Measurements from ENCODE around the gene FOXM1. TPM values are rescaled to one million over a fixed set of nuclear protein-coding genes. Genes with fewer than 3 reads are reported as not detected.

The FOXM1 gene
- total RNA-seq, 2 donors from 2014 or later = 2.2 TPM; not detected in 1

GRCh38 chr12:2841056-2841650 is 35.8 kb downstream of the FOXM1 start:
- H3K27ac ChIP-seq = no peak overlapping the region
- DNase-seq (ENCODE audit: low spot score) = no peak
- H3K9me3 ChIP-seq = no peaks in the 10 kb centered on the region
- H3K36me3 ChIP-seq = no peaks in the 10 kb centered on the region
- H3K4me3 ChIP-seq = no peak overlapping the region
- H3K27me3 ChIP-seq (replicated peaks; ENCODE audit: insufficient read depth) = no peaks in the 10 kb centered on the region
- no peak for ATAC-seq (ENCODE audit: insufficient number of reproducible peaks, low FRiP score, low read depth)
- no peak for TF ChIP-seq CTCF (IDR thresholded peaks at IDR 0.05)
- H3K4me1 ChIP-seq (ENCODE audit: control insufficient read depth in 1 of 2, low read depth in 2 of 2) = no peaks in the 10 kb centered on the region

- Histone ChIP-seq H3K4me1 (ENCODE audit: control insufficient read depth in 1 of 2, low read depth in 2 of 2) (peaks cover 0 to 22% of the 10 kb centered on the region in 2 donors), H3K4me3 (no peak overlapping the region), H3K36me3 (no peaks in the 10 kb centered on the region), H3K27ac (no peak overlapping the region), H3K27me3 (replicated peaks; ENCODE audit: insufficient read depth) (no peaks in the 10 kb centered on the region), H3K9me3 (no peaks in the 10 kb centered on the region)
- TF ChIP-seq CTCF (IDR thresholded peaks at IDR 0.05) = no peak
- ATAC-seq (ENCODE audit: insufficient number of reproducible peaks, low FRiP score, low read depth) (no peak), DNase-seq (ENCODE audit: low spot score) (no peak)
Observed at GRCh38 chr12:2836574-2836973, 40.4 kb downstream of the FOXM1 start.

GRCh38 chr12:2835691-2836403 is 41.1 kb downstream of the FOXM1 start:
- Histone ChIP-seq H3K27ac (no peak overlapping the region), H3K27me3 (replicated peaks; ENCODE audit: insufficient read depth) (no peaks in the 10 kb centered on the region)

GRCh38 chr12:2834581-2835491 is 42.1 kb downstream of the FOXM1 start, which contains the start of gene NRIP2:
NRIP2 (minus strand) TSS chr12:2835035; CDS start chr12:2834983, 52 bp downstream.
- Histone ChIP-seq H3K36me3 (no peaks in the 10 kb centered on the region), H3K4me1 (ENCODE audit: control insufficient read depth in 1 of 2, low read depth in 2 of 2) (peaks cover 0 to 22% of the 10 kb centered on the region in 2 donors), H3K27ac (peak within 1 kb of the TSS in 1 of 2 donors; percentile 15), H3K27me3 (replicated peaks; ENCODE audit: insufficient read depth) (no peaks in the 10 kb centered on the region), H3K4me3 (peak within 1 kb of the TSS; percentile 63), H3K9me3 (no peaks in the 10 kb centered on the region)
- DNase-seq (ENCODE audit: low spot score) (no peak), ATAC-seq (ENCODE audit: insufficient number of reproducible peaks, low FRiP score, low read depth) (no peak)
- TF ChIP-seq CTCF (IDR thresholded peaks at IDR 0.05) = no peak

More at GRCh38 chr12:2835691-2836403, 41.1 kb downstream of the FOXM1 start:
- no peak for TF ChIP-seq CTCF (IDR thresholded peaks at IDR 0.05)
- H3K4me3 ChIP-seq = no peak overlapping the region
- no peak for DNase-seq (ENCODE audit: low spot score)
- H3K4me1 ChIP-seq (ENCODE audit: control insufficient read depth in 1 of 2, low read depth in 2 of 2) = peaks cover 0 to 22% of the 10 kb centered on the region in 2 donors
- no peaks in the 10 kb centered on the region for H3K9me3 ChIP-seq
- ATAC-seq (ENCODE audit: insufficient number of reproducible peaks, low FRiP score, low read depth) = no peak
- no peaks in the 10 kb centered on the region for H3K36me3 ChIP-seq

- no peak overlapping the region for H3K27ac ChIP-seq
- no peak for TF ChIP-seq CTCF (IDR thresholded peaks at IDR 0.05)
- peaks cover 0 to 22% of the 10 kb centered on the region in 2 donors for H3K4me1 ChIP-seq (ENCODE audit: control insufficient read depth in 1 of 2, low read depth in 2 of 2)
- H3K36me3 ChIP-seq = no peaks in the 10 kb centered on the region
- no peaks in the 10 kb centered on the region for H3K27me3 ChIP-seq (replicated peaks; ENCODE audit: insufficient read depth)
- ATAC-seq (ENCODE audit: insufficient number of reproducible peaks, low FRiP score, low read depth) (no peak), DNase-seq (ENCODE audit: low spot score) (no peak)
- no peaks in the 10 kb centered on the region for H3K9me3 ChIP-seq
- H3K4me3 ChIP-seq = no peak overlapping the region
Observed at GRCh38 chr12:2833810-2834209, 43.2 kb downstream of the FOXM1 start.

Data from thoracic aorta (tissue), 2 donors.